GM18519 (cell line): ENCODE results near the gene EMX1.
A peak's percentile ranks its signal among the peaks of the same experiment; 100 is the strongest.

ENCODE experiments used
- ATAC-seq: cut with Tn5 transposase; IDR thresholded peaks from one replicate; pipeline ENCODE4 v1.9.1; 2021; ENCODE audit warnings: mild to moderate bottlenecking, moderate library complexity; ENCODE audit not compliant: unreplicated experiment, low FRiP score

Gene EMX1

DNA sequence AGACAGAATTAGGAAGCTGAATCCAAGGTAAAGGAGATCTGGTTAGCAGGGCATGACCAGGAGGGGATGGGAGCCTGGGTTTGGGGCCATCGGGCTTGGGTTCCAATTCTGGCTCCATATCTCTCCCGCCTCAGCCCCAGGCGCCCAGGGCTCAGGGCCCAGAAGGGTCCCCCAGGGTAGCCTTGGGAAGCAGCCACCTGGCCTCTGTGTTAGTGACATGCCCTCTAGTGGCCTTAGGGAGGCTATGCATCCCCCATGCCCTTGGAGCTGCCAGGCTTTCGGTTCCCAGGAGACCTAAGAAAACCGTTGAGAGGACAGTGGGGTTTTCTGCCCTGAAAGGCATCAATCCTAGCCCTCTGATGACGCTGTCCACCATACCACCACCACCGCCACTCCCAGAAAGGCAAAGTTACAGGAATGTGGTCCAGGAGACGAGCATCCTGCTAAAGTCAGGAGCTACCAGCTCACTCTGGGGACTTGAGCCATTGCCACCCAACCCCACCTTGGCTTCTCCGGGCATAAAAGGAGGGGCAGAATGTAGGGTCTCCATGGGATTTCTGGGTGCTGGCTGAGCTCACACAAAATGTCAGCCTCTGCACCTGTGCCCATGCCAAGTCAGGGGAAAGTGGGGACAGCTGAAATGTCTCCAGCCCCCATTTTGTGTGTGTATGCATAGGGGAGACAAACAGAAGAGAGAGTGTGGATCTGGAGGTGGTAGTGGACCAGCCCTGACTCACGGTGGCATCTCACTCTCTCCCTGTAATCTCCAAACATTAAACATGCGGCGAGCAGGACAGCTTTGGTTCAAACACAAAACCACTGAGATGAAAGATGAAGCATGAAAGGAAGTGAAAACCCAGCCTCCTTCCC is 56.5 kb downstream of the EMX1 start:
- ATAC-seq, result peak; percentile 76

DNA sequence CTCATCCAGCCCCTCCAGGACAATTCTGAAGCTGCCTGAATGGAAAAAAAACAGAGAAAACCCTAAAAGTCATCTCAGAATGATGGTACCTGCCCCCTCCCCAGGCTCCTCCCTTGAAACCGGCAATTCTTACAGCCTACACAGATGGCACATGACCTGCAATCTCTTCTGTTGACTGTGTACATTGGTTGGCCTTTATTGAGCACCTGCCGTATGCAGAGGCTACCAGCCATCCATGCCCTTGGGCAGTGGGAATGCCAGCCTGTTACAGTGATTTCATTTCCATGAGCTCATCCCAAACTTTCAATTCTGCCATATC is 57.1 kb downstream of the EMX1 start:
- no peak for ATAC-seq

DNA sequence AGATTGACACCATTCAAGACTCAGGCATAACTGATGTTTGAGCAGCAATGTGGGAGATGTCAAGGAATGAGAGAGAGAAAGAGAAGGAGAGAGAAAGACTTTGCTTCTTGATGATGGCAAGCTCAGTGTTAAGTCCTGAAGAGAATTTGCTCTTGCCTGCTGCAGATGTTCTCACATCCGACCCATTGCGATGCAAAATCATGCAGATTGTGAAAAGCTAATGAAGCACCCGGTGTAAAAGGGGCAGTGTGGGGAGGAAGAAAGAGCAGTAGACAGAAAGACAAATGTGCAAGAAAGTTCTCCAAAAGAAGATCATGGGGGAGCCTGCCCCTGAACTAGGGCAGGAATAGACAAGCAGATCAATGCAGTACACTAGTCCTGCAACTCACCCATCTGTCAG is 57.7 kb downstream of the EMX1 start:
- ATAC-seq, result no peak

- ATAC-seq, result no peak
These were observed 62.6 kb downstream of the EMX1 start for GRCh38 chr2:72979896-72980295.

DNA sequence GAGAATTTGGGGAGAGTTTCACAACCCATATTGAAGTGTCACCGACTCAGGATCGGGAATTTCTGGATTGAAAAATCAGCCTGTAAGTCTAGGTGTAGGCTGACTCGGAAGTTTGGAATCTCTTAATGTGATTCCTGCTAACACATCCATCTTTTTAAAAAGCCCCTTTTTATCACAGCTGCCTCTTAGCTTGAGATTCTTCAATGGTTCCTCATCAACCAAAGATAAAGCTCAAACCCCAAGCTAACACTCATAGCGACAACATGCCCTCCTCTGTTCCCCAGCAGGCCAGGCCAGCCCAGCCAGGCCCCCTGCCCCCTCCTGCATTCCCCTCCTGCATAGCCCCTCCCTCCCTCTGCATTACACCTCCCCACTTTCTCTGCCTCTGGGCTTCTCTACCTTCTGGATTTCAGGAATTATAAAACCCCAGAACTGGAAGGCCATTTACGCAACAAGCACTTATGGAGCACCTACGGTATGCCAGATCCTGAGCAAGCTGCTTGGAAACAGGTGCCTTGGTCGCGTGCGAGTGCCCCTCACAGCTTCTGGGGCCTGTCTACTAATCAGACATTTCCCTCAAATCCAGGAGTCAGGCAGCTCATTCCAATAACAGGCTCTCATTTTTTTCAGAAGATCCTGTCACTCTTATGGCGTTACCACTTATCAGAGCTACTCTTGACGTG is 63.4 kb downstream of the EMX1 start:
- ATAC-seq, result no peak

- no peak for ATAC-seq
These were observed 64.2 kb downstream of the EMX1 start for GRCh38 chr2:72981536-72981935.

GRCh38 chr2:72982219-72982618 is 64.9 kb downstream of the EMX1 start:
- ATAC-seq, result no peak

GRCh38 chr2:72982781-72983499 is 65.6 kb downstream of the EMX1 start:
- no peak for ATAC-seq

DNA sequence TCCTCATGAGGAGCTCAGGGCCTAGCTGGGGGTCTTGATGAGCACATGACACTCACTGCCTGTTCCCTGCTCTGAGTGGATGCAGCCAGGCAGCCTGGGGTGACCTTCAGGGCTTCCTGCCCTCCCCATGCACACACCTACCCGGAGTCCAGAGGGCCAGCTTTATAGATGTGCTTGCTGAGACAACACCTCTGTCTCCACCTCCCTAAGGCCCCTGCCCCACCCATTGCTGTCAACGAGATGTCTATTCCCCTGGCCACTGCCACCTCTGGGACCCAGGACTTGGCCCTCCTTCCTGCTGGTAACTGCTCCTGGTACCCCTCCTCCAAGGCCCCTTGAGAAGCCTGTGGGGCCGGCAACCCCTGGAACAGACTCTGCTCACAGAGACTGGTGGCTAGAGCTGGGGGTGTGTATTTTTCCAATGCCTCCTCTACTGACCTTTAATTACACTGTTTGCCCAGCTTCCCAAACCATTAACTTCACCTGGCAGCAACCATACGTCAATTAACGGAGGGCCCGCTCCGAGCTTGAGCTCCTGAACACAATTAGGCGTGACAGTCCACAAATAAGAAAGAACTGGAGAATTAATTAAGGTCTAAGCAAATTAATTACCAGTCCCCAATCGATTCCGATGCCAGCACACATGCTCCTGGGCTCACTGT is 66.3 kb downstream of the EMX1 start:
- ATAC-seq, result no peak

DNA sequence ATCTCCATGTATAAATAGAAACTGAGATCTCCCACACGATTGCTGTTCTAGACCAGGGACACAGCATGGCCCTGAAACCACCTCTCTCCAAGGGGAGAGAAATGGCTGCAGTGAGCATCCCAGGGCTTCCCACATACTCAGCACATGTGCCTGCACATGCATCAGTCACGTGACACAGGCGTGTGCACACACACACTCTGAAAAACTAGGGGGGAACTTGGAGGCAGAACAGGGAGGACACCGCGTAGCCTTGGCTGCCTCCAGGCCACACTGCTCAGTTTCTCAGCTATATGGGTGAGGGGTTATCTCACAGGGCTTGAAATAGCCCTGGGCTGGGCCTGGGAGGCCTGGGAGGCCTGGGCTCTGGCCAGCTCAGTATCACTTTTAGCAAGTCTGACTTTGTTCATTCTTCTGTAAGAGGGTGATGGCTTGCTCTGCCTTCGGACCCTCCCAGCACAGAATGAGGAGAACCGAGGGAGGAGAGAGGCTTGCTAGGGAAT is 66.9 kb downstream of the EMX1 start:
- ATAC-seq, result no peak
